Activated CD4-positive, CD25-positive, alpha-beta regulatory T cell treated with anti-CD3 and anti-CD28 coated beads, Interleukin-2, amount 50 U/mL, for 16 hours (primary cell): ENCODE measurements around the gene SFN.
"Not testable (repeated sequence)": the region's sequence is repeated elsewhere in the genome, so short reads cannot be mapped to it uniquely, and the experiment has no call there.

Experiments used
- DNase-seq: peaks from one replicate; pipeline ENCODE4 v3.0.0-alpha.2; 2020; ENCODE audit warnings: low read depth, low spot score

The SFN gene

DNA sequence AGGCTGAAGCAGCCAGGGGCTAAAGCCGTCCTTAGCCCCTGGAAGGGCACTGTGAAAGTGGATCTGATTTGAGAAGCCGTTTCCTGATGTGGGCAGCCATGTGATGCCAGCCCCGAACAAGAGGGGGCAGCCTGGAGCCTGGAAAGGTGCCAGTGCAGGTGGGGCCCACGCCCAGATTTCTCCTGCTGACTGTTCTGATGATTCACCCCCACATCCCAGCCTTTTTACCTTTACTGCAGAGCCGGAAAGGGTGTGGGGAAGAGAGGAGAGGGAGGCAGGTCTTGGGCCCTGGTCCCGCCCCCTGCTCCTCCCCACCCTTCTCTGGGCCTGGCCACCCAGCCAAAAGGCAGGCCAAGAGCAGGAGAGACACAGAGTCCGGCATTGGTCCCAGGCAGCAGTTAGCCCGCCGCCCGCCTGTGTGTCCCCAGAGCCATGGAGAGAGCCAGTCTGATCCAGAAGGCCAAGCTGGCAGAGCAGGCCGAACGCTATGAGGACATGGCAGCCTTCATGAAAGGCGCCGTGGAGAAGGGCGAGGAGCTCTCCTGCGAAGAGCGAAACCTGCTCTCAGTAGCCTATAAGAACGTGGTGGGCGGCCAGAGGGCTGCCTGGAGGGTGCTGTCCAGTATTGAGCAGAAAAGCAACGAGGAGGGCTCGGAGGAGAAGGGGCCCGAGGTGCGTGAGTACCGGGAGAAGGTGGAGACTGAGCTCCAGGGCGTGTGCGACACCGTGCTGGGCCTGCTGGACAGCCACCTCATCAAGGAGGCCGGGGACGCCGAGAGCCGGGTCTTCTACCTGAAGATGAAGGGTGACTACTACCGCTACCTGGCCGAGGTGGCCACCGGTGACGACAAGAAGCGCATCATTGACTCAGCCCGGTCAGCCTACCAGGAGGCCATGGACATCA is at the start of gene SFN:
TSS of gene SFN (plus strand) at position 369 of the 904 bp plus-strand sequence. CDS start at position 433, 64 bp downstream.
- no peak for DNase-seq

DNA sequence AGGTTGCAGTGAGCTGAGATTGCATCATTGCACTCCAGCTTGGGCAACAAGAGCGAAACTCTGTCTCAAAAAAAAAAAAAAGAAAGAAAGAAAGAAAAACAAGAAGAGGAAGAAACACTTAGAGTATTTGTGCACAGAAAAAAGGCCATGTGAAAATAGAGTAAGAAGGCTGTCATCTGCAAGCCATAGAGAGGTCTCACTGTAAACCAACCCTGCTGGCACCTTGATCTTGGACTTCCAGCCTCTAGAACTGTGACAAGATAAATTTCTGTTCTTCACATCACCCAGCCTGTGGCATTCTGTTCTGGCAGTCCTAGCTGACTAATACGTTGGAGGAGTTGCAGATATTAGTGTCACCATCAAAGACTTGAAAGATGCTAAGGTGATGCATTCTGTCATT is 48.6 kb upstream of the SFN start:
- DNase-seq, result no peak

DNA sequence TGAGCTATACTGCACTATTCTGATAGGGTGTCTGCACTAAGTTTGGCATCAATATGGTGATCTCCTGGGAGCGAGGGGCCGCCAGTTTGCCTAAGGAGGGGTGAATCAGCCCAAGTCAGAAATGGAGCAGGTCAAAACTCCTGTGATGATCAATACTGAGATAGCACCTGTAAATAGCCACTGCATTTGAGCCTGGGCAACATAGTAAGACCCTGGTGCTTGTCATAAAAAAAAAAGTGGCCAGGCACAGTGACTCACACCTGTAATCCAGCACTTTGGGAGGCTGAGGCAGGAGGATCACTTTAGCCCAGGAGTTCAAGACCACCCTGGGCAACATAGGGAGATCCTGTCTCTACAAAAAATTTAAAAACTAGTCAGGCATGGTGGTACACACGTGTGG is 48.1 kb upstream of the SFN start:
- DNase-seq, result no peak

DNA sequence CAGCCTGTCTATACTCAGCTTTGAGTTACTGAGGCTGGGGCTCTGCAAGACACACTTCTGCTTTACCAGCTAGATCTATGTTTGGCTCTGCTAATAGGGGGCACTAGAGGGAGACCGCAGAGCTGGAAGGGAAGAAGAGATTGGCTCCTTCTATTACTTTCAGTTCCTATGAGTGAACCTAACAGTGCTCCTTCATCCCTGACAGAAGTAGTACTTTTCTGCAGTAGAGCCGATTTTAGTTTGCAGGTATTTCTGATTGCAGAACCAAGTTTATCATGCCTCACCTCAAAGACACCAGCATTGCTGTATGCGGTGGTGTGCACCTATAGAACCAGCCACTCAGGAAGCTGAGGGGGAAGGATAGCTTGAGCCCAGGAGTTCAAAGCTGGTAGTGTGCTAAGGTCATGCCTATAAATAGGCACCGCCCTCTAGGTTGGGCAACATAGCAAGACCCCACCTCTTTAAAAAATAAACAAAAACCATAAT is 42.1 kb upstream of the SFN start:
- DNase-seq, result no peak

DNA sequence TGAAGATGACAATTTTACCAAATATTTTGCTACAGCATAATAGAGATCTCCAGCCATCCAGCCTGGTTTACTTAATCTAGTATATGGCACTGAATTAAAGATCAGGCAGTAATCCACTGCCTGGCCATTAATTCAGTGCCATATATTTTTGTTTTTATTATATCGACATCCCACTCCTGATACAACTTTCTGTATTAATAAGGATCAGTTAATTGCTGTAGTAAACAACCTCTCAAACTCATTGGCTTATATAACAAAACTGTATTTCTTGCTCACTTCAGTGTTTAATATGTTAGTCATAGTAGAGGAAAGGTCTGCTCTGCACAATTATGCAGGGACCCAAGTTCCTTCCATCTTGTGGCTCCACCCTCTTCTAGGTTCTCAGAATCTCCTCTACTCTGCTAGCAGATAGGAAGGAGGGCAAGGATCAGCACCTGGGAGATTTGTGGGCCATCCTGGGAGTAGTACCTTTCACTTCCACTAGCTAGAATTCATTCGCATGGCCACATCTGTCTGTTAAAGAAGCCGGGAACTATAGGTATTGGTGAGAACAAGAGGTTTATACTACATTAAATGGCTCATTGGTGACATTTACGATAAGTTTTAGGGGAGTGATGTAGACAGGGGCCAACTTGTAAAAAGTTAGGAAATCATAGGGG is 40.1 kb upstream of the SFN start:
- no peak for DNase-seq

DNA sequence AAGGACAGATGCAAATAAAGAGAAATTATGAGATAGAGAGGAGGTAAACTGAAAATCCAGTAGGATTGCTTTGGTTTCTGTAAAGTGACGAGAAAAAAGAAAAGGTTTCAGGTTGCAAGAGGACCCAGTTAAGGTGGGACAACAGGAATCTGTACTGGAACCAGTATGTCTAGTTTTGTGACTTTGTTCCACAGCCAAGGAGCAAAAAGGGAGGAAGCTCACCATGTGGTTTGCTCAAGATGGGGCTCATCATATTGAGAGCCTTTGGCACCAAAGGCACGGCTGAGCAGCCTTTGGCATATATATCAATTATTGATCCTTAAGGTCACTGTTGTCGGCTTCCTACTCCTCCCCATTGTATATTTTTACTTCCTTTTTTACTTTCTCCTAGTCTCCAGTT is 38.2 kb upstream of the SFN start:
- DNase-seq, result no peak

DNA sequence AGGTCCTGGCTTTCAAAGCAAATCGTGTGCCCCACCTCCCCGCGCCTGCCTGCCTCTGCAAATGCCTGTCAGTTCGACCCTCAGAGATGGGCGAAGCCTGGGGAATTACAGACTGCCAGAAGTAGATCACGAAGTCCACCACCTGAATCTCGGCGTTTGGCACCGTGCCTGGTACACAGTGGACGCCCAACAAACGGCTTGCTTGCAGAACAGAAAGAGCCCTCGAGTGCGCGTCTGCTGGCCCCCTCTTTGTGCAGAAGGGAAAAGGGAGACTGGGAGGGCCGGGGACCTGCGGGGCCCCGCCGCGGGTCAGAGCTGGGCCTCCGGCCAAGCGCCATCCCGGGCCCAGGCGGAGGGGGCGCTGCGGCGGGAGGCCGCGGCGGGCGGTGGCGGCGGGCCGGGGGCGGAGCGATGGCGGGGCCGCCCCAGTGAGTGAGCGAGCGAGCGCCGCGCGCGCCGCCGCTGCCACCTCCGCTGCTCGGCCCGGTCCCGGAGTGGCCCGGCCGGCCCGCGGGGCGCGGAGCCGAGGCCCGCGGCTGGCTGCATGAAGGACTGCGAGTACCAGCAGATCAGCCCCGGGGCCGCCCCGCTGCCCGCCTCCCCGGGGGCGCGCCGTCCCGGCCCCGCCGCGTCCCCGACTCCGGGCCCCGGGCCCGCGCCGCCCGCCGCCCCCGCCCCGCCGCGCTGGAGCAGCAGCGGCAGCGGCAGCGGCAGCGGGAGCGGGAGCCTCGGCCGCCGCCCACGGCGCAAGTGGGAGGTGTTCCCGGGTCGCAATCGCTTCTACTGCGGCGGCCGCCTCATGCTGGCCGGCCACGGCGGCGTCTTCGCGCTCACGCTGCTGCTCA is 36.5 kb upstream of the SFN start, which contains the start of gene ZDHHC18:
TSS of gene ZDHHC18 (plus strand) at position 428 of the 845 bp plus-strand sequence. CDS start at position 545, 117 bp downstream.
- DNase-seq, result peak; percentile 48

DNA sequence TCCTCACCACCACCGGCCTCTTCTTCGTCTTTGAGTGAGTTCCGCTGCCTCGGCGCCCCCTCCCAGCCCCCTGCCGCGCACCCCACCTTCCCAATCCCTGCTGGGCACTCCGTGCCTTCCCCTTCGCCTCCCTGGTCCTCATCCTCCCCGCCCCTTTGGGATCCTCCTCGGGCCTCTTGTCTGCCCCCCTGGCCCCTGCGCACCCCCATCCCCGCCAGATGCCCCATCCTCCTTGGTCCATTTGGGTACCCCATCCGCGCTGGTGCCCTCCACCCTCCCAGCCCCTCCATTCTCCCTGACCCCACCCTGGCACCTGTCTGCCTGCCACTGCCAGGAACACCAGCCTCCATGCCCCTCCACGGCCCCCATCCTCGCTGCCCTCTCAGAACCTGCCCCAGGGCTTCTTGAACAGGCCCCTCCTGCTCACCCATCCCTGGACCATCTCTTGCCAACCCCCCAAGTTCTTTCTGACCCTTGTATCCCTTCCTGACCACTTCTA is 35.8 kb upstream of the SFN start:
- no peak for DNase-seq

DNA sequence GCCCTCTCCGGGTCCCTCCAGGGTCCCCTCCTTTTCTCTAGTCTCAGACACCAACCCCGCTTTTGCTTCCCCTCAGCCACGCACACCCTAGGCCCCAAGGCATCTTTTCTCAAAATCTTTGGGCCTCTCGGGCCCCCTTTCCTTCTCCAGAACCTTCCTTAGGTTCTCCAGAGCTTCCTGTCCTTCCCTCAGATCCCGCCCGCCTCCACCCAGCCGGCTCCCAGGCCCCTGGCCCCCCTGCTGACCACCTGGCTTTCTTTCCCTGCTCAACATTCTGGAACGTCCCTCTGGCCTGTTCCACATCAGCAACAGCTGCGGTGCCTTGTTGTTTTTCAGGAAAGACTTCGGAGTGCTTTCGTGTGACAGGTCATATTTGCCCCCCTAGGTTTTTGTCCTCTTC is 35.3 kb upstream of the SFN start:
- DNase-seq, result no peak

DNA sequence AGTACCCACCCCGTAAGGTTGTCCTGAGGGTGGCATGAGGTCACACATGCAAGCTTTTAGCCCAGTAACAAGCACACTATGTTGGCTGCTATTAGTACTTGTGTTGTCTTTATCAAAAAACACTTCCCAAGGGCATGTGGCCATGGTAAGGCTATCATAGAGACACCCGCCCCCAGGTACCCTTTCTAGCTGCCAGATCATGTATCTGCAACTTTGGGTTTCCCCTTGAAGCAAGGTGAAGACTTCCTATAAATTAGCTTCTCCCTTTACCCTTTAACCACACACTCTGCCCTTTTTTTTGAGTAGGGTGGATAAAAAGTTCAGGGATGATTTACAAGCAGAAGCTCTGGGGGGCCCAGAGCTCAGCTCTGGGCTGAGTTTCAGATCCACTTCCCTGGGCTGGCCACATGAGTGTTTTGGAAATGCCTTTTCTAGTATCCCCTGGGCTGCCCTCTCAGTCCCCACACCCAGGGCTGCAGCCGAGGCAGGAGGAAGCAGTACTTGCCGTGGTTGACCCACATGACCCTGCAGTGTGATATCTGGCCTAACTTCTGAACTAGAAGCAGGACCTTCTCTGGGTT is 34.4 kb upstream of the SFN start:
- DNase-seq, result no peak

DNA sequence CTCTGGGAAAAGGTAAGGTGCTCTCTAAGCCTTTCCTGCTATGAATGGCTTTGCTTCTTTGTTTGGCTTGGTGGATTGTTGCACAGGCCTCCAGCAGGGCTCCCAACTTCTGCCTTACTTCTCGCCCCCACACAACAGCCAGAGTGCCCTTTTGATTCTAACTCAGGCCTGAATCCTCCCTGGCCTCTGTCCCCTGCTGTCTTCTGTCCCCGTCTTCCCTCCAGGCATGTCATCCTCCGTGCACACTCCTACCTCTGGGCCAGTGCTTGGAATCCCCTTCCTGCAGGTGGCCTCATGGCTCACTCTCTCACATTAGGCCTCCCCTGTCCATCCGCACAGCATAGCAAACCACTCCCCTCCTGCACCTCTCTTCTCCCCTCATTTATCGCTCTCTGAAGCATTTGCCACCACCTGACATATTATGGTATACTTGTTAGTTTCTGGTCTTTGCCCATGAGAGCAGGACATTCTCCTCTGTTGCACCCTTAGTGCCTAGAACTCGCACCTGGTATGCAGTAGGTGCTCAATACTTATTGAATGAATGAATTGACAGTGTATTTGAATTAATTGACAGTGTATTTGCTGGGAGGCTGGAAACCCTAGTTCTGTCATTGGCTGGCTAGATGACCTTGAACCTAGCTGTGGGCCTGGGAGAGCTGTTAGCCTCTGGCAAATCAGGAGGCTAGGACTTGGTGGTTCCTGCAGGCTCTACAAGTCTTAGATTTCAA is 33.6 kb upstream of the SFN start:
- DNase-seq, result no peak

DNA sequence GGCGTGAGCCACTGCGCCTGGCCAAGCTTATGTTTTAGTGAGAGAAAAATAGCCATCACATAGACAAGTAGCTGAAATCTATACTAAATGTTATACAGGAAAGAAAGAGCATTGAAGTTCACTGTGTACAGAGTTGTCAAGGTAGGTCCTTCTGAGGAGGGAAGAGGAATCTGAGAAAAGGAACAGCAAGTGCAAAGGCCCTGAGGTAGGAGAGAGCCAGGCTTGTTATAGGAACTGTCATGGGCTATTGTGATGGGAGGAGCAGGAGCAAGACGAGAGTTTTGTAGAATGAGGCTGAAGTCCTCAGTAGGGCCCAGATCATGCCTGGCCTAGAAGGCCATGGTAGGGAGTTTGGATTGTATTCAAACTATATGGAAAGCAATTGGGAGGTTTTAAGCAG is 31.9 kb upstream of the SFN start:
- no peak for DNase-seq

DNA sequence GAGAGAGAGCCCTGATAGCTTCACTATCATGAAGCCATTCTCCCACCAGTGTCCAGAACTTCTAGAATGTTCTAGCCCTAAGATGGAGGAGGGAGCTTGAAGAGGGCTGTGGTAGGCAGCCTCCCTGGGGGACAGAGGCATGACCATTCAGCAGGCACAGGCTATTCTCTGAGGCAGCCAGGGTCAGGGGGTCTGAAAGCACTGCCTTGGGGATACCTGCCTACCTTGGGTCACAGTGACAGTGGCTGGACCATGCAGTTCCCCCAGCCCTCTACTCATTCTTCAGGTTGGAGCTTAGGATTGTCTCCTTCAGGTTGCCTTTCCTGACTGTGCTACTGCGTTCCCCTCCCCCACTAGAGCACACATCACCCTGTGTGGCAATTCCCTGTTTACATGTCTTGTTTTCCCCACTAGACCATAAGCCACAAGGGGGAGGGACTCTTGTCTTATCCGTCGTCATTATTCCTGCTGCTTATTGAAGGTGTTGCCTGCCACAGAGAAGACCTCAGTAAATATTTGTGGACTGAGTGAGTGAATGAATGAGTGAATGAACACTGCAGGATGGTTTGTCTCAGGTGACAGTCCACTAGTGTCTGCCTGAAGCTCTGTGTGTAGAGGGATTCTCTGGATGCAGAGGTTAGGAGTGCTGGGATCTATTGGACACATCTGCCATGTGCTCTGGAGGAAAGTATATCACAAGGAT is 31.3 kb upstream of the SFN start:
- DNase-seq, result no peak

DNA sequence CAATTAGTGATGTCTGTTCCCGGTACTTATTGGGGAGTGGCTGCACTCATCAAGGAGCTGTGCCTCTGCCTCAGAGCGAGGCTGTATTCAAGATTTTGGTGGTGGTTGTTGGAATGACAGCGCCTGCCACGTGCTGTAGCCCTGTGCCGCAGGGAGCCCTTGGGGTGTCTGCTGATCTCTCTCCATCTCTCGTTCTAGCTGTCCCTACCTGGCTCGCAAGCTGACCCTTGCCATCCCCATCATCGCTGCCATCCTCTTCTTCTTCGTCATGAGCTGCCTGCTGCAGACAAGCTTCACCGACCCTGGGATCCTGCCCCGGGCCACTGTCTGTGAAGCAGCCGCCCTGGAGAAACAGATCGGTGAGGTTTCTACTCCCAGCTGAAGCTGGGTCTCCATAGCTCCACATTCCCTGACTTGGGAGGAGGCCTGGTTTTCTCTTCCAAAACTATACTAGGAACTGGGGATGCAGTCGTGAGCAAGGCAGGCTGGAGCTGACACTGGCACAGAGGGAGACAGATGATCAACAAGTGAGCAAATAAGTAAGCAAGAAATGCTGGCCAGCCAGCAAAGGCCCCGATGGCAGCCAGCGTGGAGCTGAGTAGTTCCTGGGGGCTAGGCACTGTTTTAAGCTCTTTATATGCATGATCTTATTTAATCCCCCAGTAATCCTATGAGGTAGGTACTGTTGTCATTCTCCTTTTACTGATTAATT is 30.5 kb upstream of the SFN start:
- no peak for DNase-seq

DNA sequence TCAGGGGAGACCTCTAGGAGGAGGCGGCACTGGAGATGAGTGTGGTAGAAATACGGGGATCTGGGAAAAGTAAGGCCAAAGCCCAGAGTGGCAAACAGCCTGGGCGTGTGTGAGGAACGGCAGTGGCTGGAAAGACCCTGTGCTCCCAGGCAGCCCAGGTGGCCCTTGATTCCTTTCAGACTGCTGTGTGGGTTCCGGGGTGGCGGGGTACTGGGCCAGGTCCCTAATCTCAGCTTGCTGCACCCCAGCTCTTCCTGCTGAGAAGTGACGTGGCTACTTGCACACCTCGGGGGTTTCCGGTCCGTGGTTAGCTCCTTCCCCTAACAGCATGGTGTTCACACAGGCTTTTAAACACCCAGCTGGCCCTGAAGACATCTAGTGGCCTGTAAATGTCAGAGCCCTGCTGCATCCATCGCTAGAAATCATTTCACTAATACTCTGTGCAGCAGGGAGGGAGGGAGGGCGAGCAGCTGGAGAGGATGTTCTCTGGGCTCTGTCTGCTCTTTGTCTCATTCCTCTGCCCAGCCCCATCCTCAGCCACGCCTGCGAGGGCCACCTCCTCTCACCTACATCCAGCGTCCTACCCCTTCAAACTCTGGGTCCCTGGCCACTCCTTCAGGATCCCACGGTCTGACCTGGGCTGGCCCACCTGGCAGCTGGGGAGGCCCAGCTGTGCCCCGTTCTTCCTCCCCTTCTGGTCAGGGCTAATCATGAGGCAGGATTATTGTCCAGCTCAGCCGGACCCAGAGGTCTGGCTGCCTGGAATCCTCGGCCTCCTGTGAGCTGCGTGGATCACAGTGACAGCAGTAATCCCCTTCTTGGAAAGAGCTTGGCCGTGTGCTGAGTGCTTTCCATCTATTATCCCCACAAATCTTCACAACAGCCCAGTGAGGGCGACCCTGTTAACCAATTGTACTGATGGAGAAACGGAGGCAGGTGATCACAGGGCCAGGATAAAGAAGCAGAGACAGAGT is 29.2 kb upstream of the SFN start:
- DNase-seq, result peak; percentile 82

DNA sequence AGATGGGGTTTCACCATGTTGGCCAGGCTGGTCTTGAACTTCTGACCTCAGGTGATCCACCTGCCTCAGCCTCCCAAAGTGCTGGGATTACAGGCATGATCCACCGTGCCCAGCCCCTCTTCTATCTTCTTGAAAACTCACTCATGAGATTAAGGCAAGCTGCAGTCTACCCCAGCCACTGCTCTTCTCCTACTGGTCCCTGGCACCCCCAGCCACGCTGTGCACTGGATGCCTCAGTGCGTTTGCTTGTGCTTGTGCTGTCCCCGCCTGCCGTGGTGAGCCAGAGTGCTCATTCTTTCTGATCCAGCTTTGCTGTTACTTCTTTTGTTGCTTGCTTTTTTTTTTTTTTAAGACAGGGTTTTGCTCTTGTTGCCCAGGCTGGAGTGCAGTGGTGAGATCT is 25.3 kb upstream of the SFN start:
- not testable (repeated sequence) for DNase-seq

DNA sequence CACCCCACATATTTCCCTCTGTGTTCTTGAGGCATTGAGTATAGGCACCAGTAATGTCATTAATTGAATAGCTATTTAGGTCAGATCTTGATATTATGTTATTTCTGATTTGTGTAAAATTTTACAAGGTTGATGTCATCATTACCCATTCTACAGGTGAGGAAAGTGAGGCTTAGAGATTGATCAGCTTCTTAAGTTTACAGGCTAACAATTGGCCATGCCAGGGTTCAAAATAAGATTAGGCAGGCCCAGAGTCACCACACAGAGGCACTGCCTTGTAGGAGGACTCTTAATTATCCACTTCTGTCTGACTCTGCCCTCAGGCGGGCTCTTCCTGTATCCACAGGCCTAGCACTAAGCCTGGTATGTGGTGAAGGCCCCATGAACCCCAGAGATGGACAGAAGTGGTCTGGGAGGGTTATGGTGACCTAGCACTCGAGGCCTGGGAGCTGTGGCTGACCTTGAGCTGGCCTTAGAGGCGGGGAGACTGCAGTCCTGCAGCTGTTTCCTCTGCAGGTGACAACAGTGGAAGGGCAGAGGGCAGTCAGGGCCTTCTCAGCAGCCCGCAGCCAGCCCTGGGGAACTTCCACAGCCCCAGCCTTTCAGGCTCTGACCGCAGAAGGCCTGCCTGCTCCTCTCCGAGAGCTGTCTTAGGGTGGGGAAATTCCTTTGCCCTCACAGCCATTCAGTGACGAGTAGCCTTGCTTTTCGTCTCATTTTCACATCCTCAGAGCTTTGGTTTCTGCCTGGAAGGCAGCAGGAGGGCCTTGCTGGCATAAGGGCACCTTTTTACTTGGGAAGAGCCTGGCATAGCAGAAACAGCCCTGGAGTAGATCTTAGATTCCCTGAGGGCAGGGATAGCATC is 24.2 kb upstream of the SFN start:
- peak; percentile 41 for DNase-seq
